Limb (tissue), 2 donors: ENCODE measurements around the gene NUDT6.
A peak's percentile ranks its signal among the peaks of the same experiment; 100 is the strongest.
"Not testable (repeated sequence)": the region's sequence is repeated elsewhere in the genome, so short reads cannot be mapped to it uniquely, and the experiment has no call there.

Source experiments
- DNase-seq, 2 donors: peaks; one replicate each; pipeline ENCODE4 v3.0.0-alpha.2; 2016; ENCODE audit errors: extremely low spot score in 2 of 2

The NUDT6 gene

GRCh38 chr4:122921971-122922876 is at the start of gene NUDT6:
NUDT6 (minus strand) TSS chr4:122922597; CDS start chr4:122922572, 25 bp downstream.
- DNase-seq: peak; percentile 55 to 77

- DNase-seq: no peak
Measured at GRCh38 chr4:122968227-122968812, 45.9 kb upstream of the NUDT6 start.

GRCh38 chr4:122967231-122967630 is 44.8 kb upstream of the NUDT6 start:
- DNase-seq: no peak

GRCh38 chr4:122966201-122966600 is 43.8 kb upstream of the NUDT6 start:
- DNase-seq: no peak

GRCh38 chr4:122963216-122963615 is 40.8 kb upstream of the NUDT6 start:
- no peak for DNase-seq

- peak in 1 of 2 donors; percentile 7 for DNase-seq
Measured at GRCh38 chr4:122960611-122961000, 38.2 kb upstream of the NUDT6 start.

- DNase-seq: no peak
Measured at GRCh38 chr4:122959981-122960610, 37.7 kb upstream of the NUDT6 start.

- DNase-seq: no peak
Measured at GRCh38 chr4:122959441-122959840, 37.0 kb upstream of the NUDT6 start.

- no peak for DNase-seq
Measured at GRCh38 chr4:122958505-122958904, 36.1 kb upstream of the NUDT6 start.

GRCh38 chr4:122953924-122954323 is 31.5 kb upstream of the NUDT6 start:
- DNase-seq: no peak

GRCh38 chr4:122952028-122952427 is 29.6 kb upstream of the NUDT6 start:
- no peak for DNase-seq

- DNase-seq: no peak
Measured at GRCh38 chr4:122948671-122949070, 26.3 kb upstream of the NUDT6 start.

GRCh38 chr4:122946142-122946541 is 23.7 kb upstream of the NUDT6 start:
- DNase-seq: no peak

- DNase-seq: not testable (repeated sequence)
Measured at GRCh38 chr4:122945136-122945535, 22.7 kb upstream of the NUDT6 start.

GRCh38 chr4:122932763-122933162 is 10.4 kb upstream of the NUDT6 start:
- no peak for DNase-seq

- peak in 1 of 2 donors; percentile 53 for DNase-seq
Measured at GRCh38 chr4:122930862-122931261, 8.5 kb upstream of the NUDT6 start.

GRCh38 chr4:122928930-122929329 is 6.5 kb upstream of the NUDT6 start:
- no peak for DNase-seq

GRCh38 chr4:122922877-122923511 is 597 bp upstream of the NUDT6 start:
- DNase-seq: peak; percentile 90 to 93

- no peak for DNase-seq
Measured at GRCh38 chr4:122921300-122921699, 1.1 kb downstream of the NUDT6 start.

GRCh38 chr4:122920473-122920872 is 1.9 kb downstream of the NUDT6 start:
- no peak for DNase-seq

- DNase-seq: no peak
Measured at GRCh38 chr4:122917731-122918130, 4.7 kb downstream of the NUDT6 start.

GRCh38 chr4:122914938-122915337 is 7.5 kb downstream of the NUDT6 start:
- DNase-seq: no peak
